Activated CD8-positive, alpha-beta memory T cell treated with anti-CD3 and anti-CD28 coated beads for 48 hours (primary cell): ENCODE measurements around the gene SORL1.

ENCODE experiments used
- DNase-seq, 3 experiments: peaks; one replicate each; pipeline ENCODE4 v3.0.0-alpha.2; 2020; ENCODE audit warnings: low read depth in 2 of 3, low spot score in 2 of 3

The SORL1 gene

DNA sequence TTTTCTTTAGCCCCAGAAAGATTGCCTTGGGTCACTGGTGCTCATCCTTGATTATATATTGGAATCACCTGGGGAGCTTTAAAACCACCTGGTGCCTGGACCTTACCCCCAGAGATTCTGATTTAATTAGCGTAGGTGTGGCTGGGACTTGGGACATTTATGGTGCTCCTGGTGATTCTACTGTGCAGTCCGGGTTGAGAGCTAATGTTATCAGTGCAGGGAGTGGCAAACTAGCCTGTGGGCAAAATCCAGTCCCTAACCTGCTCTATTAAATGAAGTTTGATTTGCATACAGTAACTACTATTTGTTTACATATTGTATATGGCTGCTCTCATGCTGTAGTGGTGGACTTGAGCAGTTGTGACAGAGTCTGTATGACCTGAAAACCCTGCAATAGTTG is 134.6 kb downstream of the SORL1 start:
- DNase-seq = no peak

DNA sequence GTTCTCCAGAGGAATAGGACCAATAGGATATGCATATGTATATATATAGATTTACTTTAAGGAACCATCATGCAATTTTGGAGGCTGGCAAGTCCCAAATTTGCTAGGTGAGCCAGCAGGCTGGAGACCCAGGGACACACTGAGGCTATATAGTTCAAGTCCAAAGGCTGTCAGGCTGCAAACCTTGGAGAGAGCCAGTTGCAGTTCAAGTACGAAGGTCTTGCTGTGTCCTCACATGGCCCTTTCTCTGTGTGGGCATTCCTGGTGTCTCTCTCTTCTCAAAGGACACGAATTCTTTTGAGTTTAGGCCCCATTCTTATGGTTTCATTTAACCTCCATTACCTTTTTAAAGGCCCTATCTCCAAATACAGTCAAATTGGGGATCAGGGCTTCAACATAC is 135.1 kb downstream of the SORL1 start:
- no peak for DNase-seq

DNA sequence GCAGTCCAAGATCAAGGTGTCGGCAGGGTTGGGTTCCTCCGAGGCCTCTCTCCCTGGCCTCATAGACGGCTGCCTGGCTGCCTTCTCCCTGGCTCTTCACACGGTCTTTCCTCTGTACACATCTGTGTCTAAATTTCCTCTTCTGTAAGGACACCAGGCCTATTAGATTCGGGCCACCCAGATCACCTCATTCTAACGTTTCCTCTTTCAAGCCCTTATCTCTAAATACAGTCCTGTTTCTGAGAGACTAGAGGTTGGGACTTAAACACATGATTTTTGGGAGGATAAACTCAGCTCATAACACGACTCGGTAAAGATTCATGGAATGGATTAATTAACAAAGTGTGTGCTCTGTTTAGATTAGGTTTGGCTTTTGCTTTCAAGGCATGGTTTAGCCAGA is 136.6 kb downstream of the SORL1 start:
- no peak for DNase-seq

DNA sequence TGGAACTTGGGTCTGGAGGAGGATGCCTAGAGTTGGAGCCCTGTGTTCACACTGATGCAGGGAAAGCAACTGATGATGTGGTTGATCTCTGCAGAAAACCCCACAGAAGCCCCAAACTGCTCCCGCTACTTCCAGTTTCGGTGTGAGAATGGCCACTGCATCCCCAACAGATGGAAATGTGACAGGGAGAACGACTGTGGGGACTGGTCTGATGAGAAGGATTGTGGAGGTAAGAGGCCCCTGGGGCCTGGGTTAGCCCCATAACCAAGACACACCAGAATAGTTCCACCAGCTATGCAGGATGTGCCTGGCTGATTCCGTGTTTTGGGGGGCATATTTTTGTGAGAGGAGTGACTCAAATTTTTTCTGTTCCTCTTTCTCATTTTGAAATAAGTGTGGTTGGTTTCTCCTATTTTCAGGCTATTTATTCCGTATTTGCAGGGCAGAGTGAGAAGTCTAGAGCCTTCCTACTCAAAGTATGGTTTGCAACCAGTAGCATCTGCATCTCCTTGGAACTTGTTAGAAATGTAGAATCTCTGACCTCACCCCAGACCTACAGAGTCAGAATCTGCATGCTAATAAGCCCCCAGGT is 137.9 kb downstream of the SORL1 start:
- no peak for DNase-seq

DNA sequence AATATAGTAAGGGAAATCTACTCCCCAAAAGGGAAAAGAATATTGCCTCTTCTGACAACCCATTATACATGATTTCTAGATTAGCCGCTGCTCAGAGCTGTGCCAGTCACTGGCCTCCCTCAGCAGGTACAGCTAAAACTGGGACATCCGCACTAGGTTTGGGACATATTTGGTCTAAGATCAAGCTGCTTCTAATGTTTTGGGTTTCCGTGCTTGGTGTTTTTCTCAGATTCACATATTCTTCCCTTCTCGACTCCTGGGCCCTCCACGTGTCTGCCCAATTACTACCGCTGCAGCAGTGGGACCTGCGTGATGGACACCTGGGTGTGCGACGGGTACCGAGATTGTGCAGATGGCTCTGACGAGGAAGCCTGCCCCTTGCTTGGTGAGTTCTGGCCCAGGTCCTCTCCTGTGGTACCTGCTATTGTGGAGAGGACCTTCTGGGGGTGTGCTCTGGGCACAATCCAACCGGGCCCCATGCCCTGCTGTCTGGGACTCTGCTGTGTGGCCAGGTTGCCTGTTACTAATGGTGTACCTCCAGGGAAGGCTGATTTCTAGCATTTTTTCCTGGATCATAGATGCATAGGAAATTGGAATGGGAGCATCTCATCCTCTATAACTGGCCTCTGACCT is 138.8 kb downstream of the SORL1 start:
- DNase-seq = no peak

DNA sequence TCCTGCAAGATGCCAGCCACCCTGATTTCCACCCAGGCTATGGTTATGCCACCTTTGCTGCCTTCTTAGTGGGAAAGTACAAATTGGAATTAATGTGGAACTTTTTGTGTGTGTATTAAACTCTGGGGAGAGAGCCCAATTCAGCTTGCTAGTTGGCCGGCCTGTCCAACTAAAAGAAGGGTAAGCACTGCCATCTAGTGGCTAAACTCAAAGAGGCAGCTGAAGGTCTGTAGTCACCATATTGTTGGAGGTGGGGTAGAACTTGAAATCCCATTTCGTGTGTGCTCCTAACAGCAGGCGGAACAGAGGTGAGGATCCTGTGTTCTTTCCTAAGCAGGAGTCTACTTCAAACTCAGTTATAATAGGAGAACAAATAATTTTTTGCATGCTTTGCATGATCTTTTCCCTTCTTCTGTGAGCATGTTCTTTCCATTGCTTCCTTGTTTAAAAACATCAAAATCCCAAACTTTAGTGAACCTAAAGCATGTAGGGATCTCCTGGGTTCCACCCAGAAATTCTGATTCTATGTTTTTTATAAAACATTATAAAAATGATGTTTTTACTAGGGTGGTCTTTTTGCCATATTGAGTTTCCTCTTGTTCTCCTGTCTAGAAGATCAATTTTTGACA is 139.4 kb downstream of the SORL1 start:
- peak; percentile 19 to 56 (median 19) for DNase-seq

DNA sequence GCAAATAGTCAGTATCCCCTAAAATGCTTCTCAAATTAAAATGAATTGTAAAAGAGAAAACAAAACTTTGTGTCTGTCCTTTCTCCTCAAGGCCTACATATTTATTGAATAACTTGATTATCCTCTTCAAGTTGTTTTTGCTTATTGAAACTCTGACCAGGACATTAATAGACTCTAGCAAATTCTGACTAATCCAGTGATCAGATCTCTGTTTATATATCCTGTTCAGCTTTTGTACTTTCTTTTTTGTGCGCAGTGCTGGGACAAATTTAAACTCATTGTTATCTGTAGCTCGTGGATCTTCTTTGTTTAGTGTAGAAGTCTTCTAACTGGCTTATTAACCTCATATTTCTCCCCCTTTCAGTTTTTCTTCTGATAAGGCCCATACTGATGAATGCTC is 140.6 kb downstream of the SORL1 start:
- DNase-seq = no peak

DNA sequence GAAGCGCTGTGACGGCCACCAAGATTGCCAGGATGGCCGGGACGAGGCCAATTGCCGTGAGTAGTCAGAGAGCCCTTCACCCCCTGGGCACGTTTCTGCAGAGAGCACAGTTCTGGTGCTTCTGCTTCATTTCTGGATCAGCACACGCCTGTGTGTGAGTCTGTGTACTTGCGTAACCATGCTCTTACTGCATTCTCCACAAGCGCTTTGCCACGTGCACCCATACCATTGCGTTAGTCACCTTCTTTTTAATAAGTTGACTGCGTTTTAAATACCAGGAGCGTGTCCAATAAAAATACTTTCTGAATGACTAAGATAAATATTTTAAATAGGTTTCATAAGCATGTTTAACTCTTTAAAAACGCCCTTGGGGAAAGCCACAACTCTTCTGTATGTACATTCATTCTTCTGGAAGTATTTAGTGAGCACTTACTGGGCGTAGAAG is 143.6 kb downstream of the SORL1 start:
- no peak for DNase-seq

DNA sequence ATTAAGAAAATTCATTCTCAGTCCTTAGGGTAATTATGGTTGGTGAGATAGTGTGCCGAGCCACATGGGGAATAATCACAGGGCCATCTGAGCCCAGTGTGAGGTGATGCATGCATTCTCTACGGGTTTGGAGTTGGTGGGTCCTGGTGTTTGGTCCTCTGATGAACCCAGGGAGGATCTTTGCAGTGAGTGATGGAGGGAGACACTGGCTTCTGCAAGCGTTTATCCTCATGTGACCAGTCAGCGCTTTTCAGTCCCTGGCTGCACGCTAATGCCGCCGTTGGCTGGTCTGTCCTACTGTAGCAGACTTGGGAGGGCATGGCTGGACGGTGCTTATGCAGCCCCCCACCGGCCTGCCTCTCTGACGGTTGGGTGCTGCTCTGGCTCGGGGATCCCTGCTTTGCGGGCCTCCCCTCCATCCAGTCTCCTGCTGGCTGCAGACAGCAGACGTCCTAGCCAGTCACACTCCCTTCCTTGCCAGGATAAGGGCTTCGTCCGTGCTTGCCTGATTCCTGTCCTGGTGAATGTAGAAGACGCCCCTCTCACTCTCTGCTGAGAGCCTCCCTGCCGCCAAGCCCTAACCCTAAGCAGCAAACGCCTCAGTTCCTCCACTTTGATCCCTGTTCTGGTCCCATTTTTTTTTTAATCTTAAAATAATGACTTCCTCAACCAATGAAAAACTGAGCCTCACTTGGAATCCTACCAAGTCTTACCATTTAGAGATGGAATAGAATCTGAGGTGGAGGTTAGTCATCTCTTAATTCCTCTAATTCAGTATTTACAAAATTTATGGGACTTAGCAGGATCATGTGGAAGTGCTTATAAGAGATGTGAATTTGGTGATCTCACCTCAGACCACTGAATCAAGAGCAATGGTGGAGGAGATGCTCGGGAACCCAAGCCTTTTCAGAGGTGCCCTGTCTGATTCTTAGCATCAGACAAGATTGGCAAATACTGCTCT is 144.4 kb downstream of the SORL1 start:
- DNase-seq = no peak

DNA sequence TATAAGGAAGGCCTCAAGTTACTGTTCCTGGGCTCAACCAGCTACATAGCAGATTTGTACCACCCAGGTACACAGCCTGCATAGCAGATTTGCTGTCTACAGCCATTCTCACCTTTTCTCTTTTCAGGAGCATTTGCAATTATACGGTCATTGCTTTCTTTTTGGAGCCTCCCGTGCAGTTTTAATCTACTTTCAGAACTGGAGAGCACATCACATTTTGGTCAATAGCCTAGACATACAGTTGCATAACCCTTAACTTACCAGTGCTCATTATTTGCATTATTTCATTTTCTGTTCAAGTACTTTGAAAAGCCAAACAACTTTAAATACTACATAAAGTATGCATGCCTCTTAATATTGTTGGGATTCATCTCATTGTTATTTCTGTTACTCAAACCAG is 151.2 kb downstream of the SORL1 start:
- DNase-seq = no peak

DNA sequence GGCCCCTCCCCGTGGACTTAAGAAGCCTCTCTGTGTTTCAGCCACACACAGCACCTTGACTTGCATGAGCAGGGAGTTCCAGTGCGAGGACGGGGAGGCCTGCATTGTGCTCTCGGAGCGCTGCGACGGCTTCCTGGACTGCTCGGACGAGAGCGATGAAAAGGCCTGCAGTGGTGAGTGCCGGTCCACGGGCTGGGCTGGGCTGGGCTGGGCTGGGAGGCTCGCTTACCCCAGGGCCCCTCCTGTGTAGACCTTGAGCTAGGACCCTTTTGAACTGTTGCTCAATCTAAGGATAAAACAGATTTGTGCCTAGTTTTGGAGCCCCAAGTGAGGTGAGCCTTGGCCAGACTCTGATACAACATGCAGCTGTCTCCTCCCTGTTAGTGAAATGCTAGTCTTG is 152.0 kb downstream of the SORL1 start:
- no peak for DNase-seq

DNA sequence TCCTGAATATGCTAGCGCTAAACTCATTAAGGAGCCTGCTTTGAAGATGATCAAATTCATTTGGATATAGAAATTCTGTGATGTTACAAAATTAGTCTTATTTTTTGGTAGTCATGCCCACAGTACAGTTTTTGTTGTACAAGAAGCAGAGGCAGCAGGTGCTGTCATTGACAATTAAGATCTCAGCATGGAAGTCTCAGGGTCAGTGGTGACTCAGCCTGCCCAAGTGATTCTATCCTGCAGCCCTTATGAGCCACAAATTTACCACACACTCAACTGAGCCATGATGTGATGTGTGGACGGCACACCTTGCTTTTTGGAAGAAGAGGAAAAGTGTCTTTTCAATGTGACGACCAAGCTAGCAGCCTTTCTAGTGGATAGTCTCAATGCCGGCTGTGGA is 154.2 kb downstream of the SORL1 start:
- no peak for DNase-seq

DNA sequence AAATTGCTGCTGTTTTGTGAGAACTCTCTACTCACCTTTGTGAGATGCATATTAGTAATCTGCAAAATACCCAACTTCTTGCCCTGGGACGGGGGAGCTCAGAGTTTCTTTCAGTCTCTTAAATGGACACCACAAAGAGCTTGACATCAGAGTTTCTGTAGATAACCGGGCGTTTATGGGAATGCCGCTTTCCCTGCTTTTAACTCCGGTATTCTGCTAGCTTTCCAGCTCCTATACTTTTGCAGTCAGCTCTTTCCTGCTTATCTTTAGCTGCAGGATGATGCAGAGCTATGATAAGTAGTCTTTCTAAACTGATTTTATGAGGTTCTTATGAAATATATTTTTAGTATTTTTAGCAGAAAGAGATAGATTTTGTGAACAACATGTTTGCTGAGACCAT is 155.2 kb downstream of the SORL1 start:
- no peak for DNase-seq

DNA sequence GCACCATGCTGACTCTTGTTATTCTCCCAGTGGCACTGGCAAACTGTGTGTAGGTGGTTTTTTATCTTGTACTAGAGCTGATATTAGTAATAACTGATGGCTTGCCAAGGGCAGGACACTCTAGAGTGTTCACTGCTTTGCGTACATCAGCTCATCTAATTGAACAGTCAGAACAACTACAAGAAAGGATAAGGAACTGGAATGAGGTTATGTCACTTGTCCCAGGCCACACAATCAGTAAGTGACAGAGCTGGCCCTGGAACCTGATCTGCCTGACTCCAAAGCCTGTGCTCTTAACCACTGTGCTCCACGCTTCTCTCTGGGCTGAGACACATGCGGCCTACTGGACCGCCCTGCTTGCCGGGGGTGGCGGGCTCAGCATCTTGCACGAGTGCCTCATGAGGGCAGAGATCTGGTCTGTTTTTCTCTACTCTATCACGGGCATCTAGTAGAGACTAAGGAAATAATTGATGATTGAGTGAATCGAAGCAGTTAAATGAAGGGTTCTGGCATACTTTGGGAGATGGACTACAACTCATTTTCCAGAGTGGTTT is 156.5 kb downstream of the SORL1 start:
- no peak for DNase-seq

DNA sequence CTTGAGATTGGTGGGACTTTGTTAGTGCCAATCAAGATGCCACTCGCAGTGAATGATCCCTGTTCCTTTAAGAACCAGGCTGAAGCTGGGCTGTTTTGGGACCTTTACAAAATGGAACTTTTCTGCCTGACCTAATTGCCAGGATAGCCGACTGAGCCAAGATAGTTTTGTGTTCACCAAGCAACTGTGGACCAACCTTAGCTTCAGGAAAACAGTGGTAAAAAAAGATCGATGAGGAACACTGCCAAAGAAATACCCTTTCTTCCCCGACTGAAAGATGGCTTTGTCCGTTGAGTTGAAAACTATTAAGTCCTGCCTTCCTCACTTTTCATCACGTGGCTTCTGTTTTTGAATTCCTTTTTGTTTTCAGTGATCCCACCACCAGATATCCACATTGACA is 158.6 kb downstream of the SORL1 start:
- DNase-seq = no peak

DNA sequence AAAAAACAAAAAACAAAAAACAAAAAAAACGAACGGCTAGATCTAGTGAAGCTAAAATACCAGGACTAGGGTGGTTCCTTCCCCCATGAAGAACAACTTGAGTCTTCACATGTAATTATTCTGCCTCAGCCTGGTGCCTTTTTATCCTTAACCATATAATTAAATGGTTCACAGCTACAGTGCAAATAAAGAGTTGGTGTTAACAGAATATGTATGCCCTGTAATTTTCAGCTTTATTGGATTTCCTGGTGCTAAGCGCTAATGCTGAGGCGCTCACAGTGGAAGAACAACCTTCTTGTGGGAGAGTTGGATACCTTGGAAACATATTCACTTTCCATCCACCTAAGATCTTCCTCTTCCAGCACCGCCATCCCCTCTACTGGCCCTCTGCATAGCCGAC is 159.1 kb downstream of the SORL1 start:
- no peak for DNase-seq

DNA sequence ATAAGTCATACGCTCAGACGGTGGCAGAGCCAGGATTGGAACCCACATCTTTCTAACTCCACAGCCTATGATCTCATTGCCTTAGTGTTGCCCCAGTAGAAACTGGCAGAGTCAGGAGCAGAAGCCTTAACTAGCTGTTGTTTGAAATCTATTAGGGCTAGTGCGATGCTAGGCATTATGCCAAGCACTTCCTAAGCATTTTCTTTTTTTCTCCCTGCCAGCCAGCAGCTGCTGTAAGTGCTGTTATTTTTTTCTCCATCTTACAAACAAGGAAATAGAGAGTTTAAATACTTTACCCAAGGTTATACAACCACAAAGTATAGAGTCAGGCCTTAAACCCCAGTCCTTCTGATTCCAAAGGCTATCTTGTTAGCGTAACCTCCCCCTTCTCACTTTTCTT is 161.6 kb downstream of the SORL1 start:
- no peak for DNase-seq

DNA sequence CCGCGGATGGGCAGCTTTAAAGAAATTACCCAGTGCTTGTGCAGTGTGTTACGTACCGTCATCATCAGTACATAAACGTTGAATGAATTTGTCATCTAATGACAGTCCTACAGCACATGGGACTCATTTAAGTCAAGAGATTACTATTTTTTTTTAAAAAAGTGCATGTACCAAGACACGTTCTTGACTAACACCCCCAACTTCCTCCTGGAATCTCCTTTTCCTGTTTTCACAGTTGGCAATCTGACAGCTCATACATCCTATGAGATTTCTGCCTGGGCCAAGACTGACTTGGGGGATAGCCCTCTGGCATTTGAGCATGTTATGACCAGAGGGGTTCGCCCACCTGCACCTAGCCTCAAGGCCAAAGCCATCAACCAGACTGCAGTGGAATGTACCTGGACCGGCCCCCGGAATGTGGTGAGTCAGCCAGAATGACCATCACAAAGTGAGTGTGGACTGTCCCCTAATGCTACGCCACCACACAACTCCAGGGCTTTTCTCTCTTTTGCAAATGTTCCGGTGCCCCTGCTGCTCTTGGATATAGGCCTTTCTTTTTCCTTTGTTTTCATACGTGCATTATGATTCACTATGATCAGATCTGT is 162.6 kb downstream of the SORL1 start:
- DNase-seq = no peak

DNA sequence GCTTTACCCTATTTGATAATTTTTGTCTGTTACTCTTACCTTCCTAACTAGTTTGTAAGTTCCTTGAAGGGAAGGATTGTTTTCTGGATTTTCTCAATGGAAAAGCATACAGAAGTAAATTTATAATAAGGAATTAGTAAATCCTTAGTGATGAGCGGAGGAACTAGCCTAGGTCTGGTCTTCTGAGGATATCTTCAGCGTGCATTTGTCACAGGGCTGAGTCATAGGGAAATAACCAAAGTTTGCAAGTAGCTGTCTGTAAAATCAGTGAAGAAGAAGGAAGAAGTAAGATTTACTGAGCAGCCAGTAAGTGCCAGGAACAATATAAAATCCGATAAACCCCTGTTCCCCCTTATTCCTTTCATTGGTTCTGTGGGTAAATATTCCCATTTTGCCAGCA is 163.4 kb downstream of the SORL1 start:
- no peak for DNase-seq

DNA sequence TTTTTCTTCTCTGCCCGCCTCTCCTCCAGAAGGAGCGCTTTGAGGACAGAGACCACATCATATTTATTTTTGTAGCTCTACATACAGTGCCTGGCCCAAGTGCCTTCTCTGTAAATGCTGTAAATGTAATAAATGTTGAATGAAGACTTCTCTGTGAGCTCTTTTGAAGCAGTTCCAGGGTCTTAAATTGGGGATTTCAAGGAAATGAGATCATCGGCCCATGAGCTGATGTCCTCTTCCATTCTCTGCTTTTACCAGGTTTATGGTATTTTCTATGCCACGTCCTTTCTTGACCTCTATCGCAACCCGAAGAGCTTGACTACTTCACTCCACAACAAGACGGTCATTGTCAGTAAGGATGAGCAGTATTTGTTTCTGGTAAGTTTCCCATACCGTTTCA is 166.4 kb downstream of the SORL1 start:
- DNase-seq = no peak
